OCI-LY3 (cell line): ENCODE data around the gene SRRM5.

Source experiments
- CTCF ChIP-seq: fragments of 200-600, 300-600 bp; sonication (generic); IDR thresholded peaks from 2 replicates; pipeline ENCODE4 v1.5.1; 2014; ENCODE audit warnings: antibody characterized with exemption, low read length, low read depth
- EZH2phosphoT487 ChIP-seq: fragments of 200-600 bp; shearing (Covaris generic); IDR thresholded peaks from 2 replicates; pipeline ENCODE4 v1.6.1; 2018; ENCODE audit warnings: antibody characterized with exemption, mixed run types, low read depth

DNA sequence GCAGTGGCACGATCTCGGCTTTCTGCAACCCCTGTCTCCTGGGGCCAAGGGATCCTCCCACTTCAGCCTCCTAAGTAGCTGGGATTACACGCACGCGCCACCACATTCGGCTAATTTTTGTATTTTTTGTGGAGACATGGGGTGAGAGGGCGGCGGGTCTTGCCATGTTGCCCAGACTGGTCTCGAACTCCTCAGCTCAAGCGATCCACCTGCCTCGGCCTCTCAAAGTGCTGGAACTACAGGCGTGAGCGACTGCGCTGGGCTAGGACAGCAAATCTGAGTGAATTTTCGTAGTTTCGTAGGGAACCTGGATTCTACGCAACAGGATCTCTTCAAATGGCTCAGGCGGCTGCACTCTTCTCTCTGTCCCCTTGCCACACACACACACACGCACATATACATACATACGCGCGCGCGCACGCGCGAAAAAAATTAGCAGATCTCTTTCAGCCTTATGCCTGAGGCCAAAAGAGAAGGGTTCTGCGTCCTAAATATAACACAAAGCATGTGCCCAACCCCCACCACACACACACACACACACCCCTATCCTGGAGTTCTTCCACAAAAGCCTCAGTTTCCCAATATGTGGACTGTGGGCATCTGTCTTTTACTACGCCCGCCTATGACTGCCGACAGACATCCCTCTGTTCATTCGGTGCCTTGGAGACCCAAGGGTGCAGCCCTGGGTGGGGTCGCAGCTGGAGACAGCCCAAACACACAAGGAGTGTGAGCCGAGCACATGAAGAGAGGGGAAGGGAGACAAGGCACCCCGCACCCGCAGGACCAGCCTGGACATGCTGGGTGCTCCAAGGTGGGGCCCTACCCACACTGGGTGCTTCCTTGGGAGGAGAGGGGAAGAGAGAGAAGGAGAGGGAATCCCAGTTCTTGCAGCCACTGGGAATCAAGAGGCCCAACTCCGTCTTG lies 35.7 kb upstream of the SRRM5 start:
- TF ChIP-seq CTCF (no peak), EZH2phosphoT487 (no peak)
